ENCODE results near the gene TLCD1.

Gene TLCD1

GRCh38 chr17:28712705-28713415 is 13.2 kb downstream of the TLCD1 start:
- DNase-seq (ENCODE audit: low read depth): no peak
- no peak for TF ChIP-seq CTCF (IDR thresholded peaks at IDR 0.05; ENCODE audit: low read depth, low read length, missing control alignments)
- H3K4me3 ChIP-seq (ENCODE audit: low read depth, low read length): no peak overlapping the region

- TF ChIP-seq CTCF (IDR thresholded peaks at IDR 0.05; ENCODE audit: low read depth, low read length, missing control alignments): no peak
- DNase-seq (ENCODE audit: low read depth): no peak
- H3K4me3 ChIP-seq (ENCODE audit: low read depth, low read length): peak overlapping the region; percentile 61
These were observed 13.9 kb downstream of the TLCD1 start for GRCh38 chr17:28712032-28712704.

- TF ChIP-seq CTCF (IDR thresholded peaks at IDR 0.05; ENCODE audit: low read depth, low read length, missing control alignments): no peak
- H3K4me3 ChIP-seq (ENCODE audit: low read depth, low read length): peak within 1 kb of the TSS; percentile 61
- DNase-seq (ENCODE audit: low read depth): no peak
These were observed 14.4 kb downstream of the TLCD1 start, which contains the start of gene PROCA1 for GRCh38 chr17:28711723-28712031. Gene PROCA1, minus strand, starts transcription at chr17:28711888. Its CDS starts 228 bp downstream, at chr17:28711660.

- H3K4me3 ChIP-seq (ENCODE audit: low read depth, low read length): peak overlapping the region; percentile 61
- TF ChIP-seq CTCF (IDR thresholded peaks at IDR 0.05; ENCODE audit: low read depth, low read length, missing control alignments): no peak
- DNase-seq (ENCODE audit: low read depth): no peak
These were observed 14.9 kb downstream of the TLCD1 start for GRCh38 chr17:28710861-28711722.

GRCh38 chr17:28707339-28707720 is 18.7 kb downstream of the TLCD1 start:
- H3K4me3 ChIP-seq (ENCODE audit: low read depth, low read length): no peak overlapping the region
- no peak for TF ChIP-seq CTCF (IDR thresholded peaks at IDR 0.05; ENCODE audit: low read depth, low read length, missing control alignments)
- no peak for DNase-seq (ENCODE audit: low read depth)

GRCh38 chr17:28706471-28707338 is 19.3 kb downstream of the TLCD1 start:
- no peak for DNase-seq (ENCODE audit: low read depth)
- no peak for TF ChIP-seq CTCF (IDR thresholded peaks at IDR 0.05; ENCODE audit: low read depth, low read length, missing control alignments)
- no peak overlapping the region for H3K4me3 ChIP-seq (ENCODE audit: low read depth, low read length)
